ENCODE measurements around the gene MYBPC2.

DNA sequence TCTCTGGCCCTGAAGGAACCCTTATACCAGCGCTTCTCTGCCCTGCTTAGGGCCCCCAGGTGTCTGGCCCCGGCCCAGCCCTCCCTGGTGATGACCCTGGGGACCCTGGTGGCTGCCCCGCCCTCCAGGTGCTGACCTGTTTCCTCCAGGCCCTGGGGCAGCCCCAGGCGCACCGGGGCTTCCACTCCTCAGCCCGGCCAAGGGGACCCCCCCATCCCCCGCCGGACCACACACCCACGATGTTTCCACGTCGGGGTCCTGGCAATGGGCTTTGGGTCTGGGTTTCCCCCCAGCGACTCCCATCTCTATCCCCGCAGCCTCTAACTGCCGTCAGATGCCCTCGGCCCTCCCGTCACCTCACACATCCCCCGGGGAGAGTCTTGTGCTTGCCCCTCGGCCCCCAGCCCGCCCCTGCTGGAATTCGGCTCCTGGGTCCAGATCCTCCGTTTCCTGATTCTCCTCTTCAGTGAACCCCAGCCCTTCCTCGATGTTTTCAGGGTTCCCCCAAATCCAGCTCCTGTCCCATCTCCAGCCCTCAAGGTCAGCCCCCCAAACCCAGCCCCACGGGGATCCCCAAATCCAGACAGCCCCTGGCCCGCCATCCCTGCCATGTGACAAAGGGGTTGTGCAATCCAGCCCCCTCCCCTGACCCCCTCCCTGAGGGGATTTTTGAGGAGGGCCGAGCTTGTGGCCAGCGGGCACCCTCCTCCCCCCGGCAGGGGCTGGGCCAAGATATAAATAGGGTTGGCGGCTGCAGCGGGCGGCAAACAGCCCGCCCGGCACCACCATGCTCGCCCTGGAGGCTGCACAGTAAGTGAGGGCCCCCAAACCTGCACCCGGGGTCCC, 14.3 kb upstream of the MYBPC2 start, which contains the start of gene SPIB:
- TF ChIP-seq PPARA (CRISPR knock-in tag; IDR thresholded peaks at IDR 0.05; ENCODE audit: borderline replicate concordance) (no peak), ARNTL (CRISPR knock-in tag; IDR thresholded peaks at IDR 0.05; ENCODE audit: borderline replicate concordance, low read depth) (no peak)
- TF ChIP-seq, protein P1, sequence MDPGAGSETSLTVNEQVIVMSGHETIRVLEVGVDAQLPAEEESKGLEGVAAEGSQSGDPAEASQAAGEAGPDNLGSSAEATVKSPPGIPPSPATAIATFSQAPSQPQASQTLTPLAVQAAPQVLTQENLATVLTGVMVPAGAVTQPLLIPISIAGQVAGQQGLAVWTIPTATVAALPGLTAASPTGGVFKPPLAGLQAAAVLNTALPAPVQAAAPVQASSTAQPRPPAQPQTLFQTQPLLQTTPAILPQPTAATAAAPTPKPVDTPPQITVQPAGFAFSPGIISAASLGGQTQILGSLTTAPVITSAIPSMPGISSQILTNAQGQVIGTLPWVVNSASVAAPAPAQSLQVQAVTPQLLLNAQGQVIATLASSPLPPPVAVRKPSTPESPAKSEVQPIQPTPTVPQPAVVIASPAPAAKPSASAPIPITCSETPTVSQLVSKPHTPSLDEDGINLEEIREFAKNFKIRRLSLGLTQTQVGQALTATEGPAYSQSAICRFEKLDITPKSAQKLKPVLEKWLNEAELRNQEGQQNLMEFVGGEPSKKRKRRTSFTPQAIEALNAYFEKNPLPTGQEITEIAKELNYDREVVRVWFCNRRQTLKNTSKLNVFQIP (CRISPR knock-in tag; IDR thresholded peaks at IDR 0.05; ENCODE audit: borderline replicate concordance, low read depth): no peak

All from SK-N-SH treated with all-trans-retinoic acid at 6 μM for 48 hours (cell line).